DMS53 (cell line): ENCODE data around the gene NUDCD2.

Source experiments
- DNase-seq: peaks from one replicate; lab custom pipeline; 2025; lab: John Stamatoyannopoulos, UW

Gene NUDCD2, protein sequence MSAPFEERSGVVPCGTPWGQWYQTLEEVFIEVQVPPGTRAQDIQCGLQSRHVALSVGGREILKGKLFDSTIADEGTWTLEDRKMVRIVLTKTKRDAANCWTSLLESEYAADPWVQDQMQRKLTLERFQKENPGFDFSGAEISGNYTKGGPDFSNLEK

GRCh38 chr5:163459819-163460561, at the start of gene NUDCD2:
Gene NUDCD2, minus strand, starts transcription at chr5:163460102. Its CDS starts 52 bp downstream, at chr5:163460050.
- peak; percentile 99 for DNase-seq

DNA sequence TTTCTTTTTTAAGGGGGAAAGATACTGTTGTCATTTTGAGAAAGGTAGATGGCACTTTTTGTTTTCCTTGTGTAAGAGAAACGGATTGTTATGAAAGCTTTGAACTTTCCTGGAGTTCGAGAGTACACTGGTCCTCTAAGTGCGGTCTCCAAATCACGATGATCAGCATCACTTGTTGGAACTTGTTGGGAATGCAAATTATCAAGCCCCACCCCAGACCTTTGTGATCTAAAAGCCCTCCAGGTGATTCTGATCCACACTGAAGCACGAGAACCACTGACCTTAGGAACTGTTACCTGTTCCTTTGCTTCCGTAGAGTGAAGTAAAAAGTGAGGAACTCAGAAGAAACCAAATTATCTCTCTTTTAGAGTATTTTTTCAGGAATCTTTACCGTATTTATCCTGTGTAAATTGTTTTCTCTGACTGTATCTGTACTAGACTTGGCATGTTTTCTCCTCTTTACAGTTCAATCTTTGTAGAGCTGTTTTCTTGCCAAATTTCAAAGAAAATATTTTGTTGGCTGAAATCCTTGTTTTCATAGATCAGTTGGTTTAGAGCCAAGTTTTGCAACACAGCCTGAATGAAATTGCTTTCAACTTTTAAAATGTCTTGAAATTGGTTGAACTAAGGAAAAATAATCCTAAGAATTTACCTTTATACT, 49.5 kb upstream of the NUDCD2 start:
- DNase-seq: no peak

DNA sequence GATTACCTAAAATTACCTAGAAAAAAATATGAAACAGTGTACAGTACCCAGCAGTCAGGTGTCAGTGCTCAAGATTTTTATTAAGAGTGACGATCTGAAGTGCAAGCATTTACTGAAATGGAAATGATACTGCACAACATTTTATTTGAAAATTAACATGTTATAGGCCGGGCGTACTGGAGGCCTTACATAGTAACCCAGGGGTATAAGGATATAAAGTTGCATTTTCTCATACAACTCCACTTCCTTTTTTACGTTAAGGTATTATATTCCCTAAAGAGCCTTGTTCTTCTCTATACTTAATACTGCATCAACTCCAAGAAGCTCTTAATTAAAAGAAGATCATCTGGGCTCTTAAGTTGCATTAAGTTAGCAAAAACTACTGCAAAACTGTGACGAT, 48.9 kb upstream of the NUDCD2 start:
- DNase-seq: no peak

- no peak for DNase-seq
Measured at GRCh38 chr5:163506726-163507125, 46.8 kb upstream of the NUDCD2 start.

- DNase-seq: peak; percentile 56
Measured at GRCh38 chr5:163506095-163506457, 46.2 kb upstream of the NUDCD2 start.

GRCh38 chr5:163505368-163506094, 45.6 kb upstream of the NUDCD2 start, which contains the start of gene MAT2B:
Gene MAT2B, plus strand, starts transcription at chr5:163505619. Its CDS starts 68 bp downstream, at chr5:163505687.
- peak; percentile 98 for DNase-seq

DNA sequence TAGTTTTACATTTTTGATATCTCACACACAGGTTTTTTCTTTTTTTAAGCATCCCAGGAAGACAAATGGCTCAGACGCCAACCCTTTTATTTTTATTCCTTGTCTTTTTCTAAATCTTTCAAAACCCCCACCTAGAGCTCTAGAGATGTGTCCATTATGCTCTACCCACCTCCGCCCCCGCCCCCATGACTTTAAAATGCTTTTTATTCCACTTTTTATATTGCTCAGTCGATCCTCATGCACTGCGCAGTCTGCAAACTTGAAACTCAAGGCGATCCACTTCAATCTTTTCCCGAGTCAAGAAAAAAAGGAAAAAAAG, 45.1 kb upstream of the NUDCD2 start:
- DNase-seq: no peak

- peak; percentile 58 for DNase-seq
Measured at GRCh38 chr5:163504079-163504931, 44.4 kb upstream of the NUDCD2 start.

DNA sequence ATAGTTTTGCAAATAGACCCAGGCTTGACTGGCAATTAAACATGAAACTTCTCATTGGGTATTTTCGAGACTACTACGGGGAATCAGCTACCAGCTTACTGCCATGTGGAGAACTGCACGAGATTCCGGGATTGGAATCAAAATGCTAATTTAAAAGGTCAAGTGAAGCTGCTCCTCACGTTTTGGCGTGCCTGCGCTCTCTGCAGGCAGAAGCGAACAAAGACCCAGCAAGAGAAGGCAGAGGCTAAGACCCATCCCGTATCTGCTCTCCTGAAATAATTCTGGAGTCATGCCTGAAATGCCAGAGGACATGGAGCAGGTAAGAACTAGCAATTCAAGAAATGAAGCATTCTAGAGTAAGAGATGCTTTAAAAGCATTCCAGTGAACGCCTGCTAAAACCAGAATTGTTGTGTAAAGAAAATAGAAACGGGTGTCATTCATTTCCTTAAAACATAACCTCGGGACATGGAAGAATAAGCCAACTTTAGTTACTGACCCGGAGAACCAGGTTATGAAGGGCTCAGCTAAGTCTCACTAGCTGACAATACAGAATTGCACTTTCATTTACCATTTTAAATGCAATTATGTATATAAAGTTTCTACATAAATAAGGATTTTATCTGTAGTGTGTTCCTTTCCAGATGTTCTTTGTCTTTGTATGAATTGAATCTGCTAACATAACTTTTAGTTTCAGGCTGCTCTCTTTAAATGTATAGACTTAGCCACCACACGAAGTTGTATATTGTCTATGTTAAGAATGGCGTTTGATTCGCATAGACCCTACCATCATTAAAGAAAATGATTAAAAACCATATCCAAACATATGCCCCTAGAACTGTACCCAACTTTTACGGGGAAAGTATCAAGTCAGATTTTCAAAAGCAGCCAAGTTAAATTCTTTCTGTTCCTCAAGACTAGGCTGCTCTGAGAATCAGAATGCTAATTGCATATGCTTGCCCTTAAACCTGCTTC, 43.5 kb upstream of the NUDCD2 start:
- DNase-seq: peak; percentile 69

- DNase-seq: no peak
Measured at GRCh38 chr5:163502521-163502920, 42.6 kb upstream of the NUDCD2 start.

GRCh38 chr5:163498886-163499285, 39.0 kb upstream of the NUDCD2 start:
- no peak for DNase-seq

DNA sequence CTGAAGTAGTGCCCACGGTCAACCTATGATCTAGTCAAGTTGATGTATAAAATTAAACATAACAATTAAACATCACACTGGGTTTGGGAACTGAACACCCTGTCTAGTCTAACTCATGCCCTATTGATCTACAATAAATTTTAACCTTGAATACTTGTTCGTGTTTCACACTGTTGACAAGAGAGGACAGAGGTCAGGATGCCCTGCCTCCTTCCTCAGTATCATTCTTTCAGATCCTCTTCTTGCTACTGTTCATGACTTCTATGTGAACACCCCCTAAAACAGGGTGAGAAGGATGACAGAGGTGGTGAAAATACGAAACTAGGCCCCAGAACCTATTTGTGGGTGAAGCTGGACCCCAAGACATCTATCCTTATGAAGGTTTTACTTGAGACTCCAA, 37.4 kb upstream of the NUDCD2 start:
- DNase-seq: no peak

- DNase-seq: no peak
Measured at GRCh38 chr5:163496286-163496685, 36.4 kb upstream of the NUDCD2 start.

DNA sequence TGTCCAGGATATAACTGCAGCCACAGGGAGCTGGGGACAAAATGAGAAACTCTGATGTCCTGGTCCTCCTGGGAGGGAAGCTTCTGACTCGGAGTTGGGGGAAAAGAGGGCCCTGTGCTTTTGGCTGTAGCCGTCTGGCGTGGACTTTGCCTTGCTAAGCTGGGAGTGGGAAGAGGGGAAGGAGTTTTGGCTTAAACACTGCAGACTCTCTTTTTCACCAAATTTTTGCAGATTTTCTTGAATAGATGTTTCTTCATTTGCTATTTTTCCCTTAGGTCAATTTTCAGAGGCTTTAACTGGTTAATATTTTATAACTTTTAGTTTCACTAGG, 29.8 kb upstream of the NUDCD2 start:
- no peak for DNase-seq

DNA sequence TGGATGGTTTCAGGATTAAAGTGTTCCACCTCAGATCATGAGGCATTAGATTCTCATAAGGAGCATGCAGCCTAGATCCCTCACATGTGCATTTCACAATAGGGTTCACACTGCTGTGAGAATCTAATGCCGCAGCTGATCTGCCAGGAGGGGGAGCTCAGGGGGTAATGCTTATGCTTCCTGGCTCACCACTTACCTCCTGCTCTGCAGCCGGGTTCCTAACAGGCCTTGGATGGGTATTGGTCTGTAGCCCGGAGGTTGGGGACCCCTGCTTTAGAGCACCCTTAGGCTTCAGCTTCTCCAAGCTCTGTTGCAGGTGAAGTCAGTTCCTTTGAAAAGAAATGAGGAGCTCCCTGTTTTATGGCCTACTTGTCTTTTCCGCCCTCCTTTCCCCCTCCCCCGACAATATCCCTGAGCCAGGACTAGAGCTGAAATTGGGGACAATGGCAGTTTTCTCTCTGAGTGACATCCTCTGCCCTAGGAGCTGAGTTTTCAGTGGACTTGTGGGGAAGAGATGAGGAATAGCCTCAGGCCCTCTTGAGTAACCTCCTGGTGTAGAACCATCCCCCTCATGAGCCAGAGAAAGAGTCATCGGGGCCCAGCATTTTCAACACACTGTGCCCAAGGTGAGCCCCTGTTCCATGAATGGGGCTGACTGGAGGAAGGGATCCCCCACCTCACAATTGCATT, 29.3 kb upstream of the NUDCD2 start:
- DNase-seq: peak; percentile 13

- no peak for DNase-seq
Measured at GRCh38 chr5:163478982-163479271, 19.0 kb upstream of the NUDCD2 start.

DNA sequence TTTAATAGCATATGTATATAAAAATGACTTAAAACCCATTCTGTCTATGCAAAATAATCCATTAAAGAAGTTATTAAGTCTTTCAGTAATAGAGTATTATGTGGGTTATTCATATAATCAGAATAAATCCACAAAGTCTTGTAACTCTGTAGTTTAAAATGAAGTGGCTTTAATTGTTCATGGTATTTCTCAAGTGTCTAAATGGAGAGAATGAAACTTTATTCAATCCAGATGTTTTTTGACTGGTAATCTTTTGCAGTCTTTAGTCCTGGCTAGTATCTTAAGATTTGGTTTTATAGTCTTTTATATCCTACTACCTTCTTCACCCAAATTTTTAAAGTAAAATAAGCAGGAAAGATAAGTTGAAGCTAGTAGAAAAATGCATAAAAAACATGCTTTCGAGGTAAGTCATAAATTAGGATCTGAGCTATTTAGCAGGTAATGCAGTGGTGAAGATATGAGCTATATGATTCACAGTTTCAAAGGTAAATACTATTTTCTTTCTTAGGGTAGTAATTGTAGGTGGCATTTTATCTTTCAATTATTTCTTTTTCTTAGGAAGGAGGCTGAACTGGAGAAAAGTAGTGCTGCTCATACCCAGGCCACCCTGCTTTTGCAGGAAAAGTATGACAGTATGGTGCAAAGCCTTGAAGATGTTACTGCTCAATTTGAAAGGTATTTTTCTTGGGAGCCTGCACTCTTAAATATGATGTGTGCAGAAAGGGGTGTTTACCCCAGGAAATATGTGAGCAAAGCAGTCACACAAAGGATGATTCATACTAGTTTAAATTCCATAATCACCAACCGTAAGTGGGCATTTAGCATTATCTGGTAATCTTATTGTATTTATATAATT, 18.5 kb upstream of the NUDCD2 start:
- no peak for DNase-seq

DNA sequence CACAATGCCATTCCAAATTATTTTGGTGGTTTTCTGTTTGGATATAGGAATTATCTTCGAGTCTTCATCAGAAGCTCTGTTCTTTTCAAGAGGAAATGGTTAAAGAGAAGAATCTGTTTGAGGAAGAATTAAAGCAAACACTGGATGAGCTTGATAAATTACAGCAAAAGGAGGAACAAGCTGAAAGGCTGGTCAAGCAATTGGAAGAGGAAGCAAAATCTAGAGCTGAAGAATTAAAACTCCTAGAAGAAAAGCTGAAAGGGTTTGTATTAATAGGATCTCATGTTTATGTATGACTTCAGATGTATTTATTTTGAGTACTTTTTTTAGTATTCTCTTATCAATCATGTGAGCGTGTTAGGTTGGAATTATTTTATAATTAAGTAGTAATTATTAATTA, 15.5 kb upstream of the NUDCD2 start:
- DNase-seq: no peak

DNA sequence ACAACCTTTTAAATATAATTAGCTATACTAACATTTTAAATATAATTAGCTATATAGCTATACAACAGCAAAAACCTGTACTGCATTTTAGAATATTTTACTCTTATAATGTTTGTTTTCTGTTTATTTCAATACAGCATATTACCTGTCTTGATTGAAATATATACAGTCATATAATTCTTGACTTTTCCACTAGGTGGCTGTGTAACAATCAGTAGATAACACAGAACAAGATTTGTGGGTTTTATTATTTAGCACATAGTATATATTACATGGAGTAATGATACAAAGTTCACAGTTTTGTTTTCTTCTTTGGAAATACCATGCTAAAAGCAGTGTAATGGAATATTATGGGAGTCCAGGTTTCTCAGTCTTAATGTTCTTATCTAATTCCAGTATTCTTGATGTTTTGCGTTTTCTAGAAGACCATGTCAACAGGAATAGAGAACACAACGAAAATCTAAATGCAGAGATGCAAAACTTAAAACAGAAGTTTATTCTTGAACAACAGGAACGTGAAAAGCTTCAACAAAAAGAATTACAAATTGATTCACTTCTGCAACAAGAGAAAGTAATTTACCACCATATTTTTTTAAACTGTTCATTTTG, 13.8 kb upstream of the NUDCD2 start:
- peak; percentile 46 for DNase-seq
